Measurements from ENCODE around the gene ARFGEF2. TPM values are rescaled to one million over a fixed set of nuclear protein-coding genes. Genes with fewer than 3 reads are reported as not detected.
"Not testable (repeated sequence)": the region's sequence is repeated elsewhere in the genome, so short reads cannot be mapped to it uniquely, and the experiment has no call there.

The ARFGEF2 gene
- total RNA-seq, 4 donors from 2014 or later = 33.6 to 45.2 (median 39.3) TPM

DNA sequence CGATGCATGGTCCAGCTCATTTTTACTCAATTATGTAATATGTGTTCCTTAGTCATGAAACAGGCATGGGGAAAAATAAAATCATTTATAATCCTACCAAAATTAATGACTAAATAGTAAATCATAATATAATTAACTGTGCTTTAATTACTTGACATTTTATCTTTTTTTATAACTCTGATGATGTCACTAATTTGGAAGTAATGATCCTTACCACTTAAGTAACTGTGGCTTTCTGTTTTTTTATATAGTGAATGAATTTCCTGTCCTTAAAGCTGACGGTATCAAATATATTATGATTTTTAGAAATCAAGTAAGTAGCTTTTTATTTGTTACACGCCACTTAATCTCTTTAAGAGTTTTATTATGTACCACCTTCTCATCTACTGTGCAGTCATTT, 156.8 kb downstream of the ARFGEF2 start:
- no peak overlapping the region for H3K27ac ChIP-seq (replicated peaks in 1 of 4)
- no peaks in the 10 kb centered on the region for H3K27me3 ChIP-seq
- no peaks in the 10 kb centered on the region for H3K9me3 ChIP-seq
- no peak overlapping the region for H3K4me3 ChIP-seq
- TF ChIP-seq POLR2A (IDR thresholded peaks at IDR 0.05; ENCODE audit: low read depth) (no peak), EP300 (IDR thresholded peaks at IDR 0.05) (no peak)
- DNase-seq (ENCODE audit: extremely low spot score) = no peak
- peaks cover 52 to 100% (median 92%) of the 10 kb centered on the region in 4 donors for H3K36me3 ChIP-seq
- no peaks in the 10 kb centered on the region for H3K4me1 ChIP-seq
- intact Hi-C loops (cut with DNase I) = no loop called here
- WGBS = 89% methylated on average over 3 of the region's 3 CpGs

DNA sequence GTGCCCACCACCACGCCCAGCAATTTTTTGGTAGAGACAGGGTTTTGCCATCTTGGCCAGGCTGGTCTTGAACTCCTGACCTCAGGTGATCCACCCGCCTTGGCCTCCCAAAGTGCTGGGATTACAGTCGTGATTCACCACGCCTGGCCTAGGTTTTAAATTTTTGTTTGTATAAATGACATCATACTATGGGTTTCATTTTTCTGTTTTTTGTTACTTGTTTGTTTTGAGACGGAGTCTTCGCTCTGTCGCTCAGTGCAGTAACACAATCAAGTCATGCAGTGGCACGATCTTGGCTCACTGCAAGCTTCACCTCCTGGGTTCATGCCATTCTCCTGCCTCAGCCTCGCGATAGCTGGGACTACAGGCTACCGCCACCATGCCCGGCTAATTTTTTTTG, 160.8 kb downstream of the ARFGEF2 start:
- intact Hi-C loops (cut with DNase I); H3K27me3 ChIP-seq; DNase-seq (ENCODE audit: extremely low spot score); H3K4me1 ChIP-seq; H3K9me3 ChIP-seq; H3K4me3 ChIP-seq; H3K27ac ChIP-seq (replicated peaks in 1 of 4): not testable (repeated sequence)
- 99% methylated on average over 12 of the region's 12 CpGs for WGBS
- H3K36me3 ChIP-seq = peaks cover 54 to 100% (median 92%) of the 10 kb centered on the region in 4 donors

Small RNA genes lying within 50 kb of the gene (small RNA-seq; reads per million reads assigned to genes)
- 0 reads per million in 3 donors for gene SNAP23P1

Other genes starting within 250 kb of the ARFGEF2 start
- gene PREX1, start 93.7 kb upstream of the ARFGEF2 start, total RNA-seq = 10 to 100 TPM; 20.8 to 37.1 (median 24.3) TPM
- gene CSE1L, start 124.6 kb downstream of the ARFGEF2 start, total RNA-seq = 10 to 100 TPM; 33.8 to 41.3 (median 39.2) TPM

Measured in esophagus muscularis mucosa (tissue), 4 donors.